Activated CD8-positive, alpha-beta memory T cell treated with anti-CD3 and anti-CD28 coated beads for 24 hours (primary cell): ENCODE measurements around the gene NTRK2.

ENCODE experiments used
- DNase-seq: peaks from one replicate; pipeline ENCODE4 v3.0.0-alpha.2; 2020

The NTRK2 gene

GRCh38 chr9:84949971-84950370, 280.4 kb downstream of the NTRK2 start:
- no peak for DNase-seq

GRCh38 chr9:84950879-84951811, 281.6 kb downstream of the NTRK2 start:
- no peak for DNase-seq

GRCh38 chr9:84953252-84953773, 283.8 kb downstream of the NTRK2 start:
- DNase-seq, result no peak

GRCh38 chr9:84953797-84954705, 284.5 kb downstream of the NTRK2 start:
- peak; percentile 61 for DNase-seq

- no peak for DNase-seq
Measured at GRCh38 chr9:84955155-84955554, 285.6 kb downstream of the NTRK2 start.

GRCh38 chr9:84955971-84956370, 286.4 kb downstream of the NTRK2 start:
- no peak for DNase-seq

GRCh38 chr9:84959339-84959738, 289.8 kb downstream of the NTRK2 start:
- DNase-seq, result no peak

GRCh38 chr9:84966876-84967830, 297.6 kb downstream of the NTRK2 start:
- DNase-seq, result no peak

- no peak for DNase-seq
Measured at GRCh38 chr9:84969084-84969483, 299.6 kb downstream of the NTRK2 start.

GRCh38 chr9:84969736-84970135, 300.2 kb downstream of the NTRK2 start:
- DNase-seq, result no peak

GRCh38 chr9:84970432-84970831, 300.9 kb downstream of the NTRK2 start:
- DNase-seq, result no peak

- DNase-seq, result no peak
Measured at GRCh38 chr9:84971571-84971970, 302.0 kb downstream of the NTRK2 start.

- no peak for DNase-seq
Measured at GRCh38 chr9:84974258-84974657, 304.7 kb downstream of the NTRK2 start.

- DNase-seq, result no peak
Measured at GRCh38 chr9:84974855-84975254, 305.3 kb downstream of the NTRK2 start.

- DNase-seq, result no peak
Measured at GRCh38 chr9:84975926-84976325, 306.4 kb downstream of the NTRK2 start.

GRCh38 chr9:84978661-84979060, 309.1 kb downstream of the NTRK2 start:
- no peak for DNase-seq

GRCh38 chr9:84983749-84984148, 314.2 kb downstream of the NTRK2 start:
- DNase-seq, result no peak

GRCh38 chr9:84988621-84989020, 319.1 kb downstream of the NTRK2 start:
- no peak for DNase-seq

GRCh38 chr9:84990416-84990815, 320.9 kb downstream of the NTRK2 start:
- DNase-seq, result no peak

- no peak for DNase-seq
Measured at GRCh38 chr9:84990850-84991513, 321.5 kb downstream of the NTRK2 start.

- no peak for DNase-seq
Measured at GRCh38 chr9:84991514-84991870, 322.0 kb downstream of the NTRK2 start.

GRCh38 chr9:84992381-84992780, 322.9 kb downstream of the NTRK2 start:
- DNase-seq, result no peak
